Mononuclear cell (primary cell): Measurements from ENCODE around the gene GNRH2. TPM values are rescaled to one million over a fixed set of nuclear protein-coding genes. Genes with fewer than 3 reads are reported as not detected.
"Not testable (repeated sequence)": the region's sequence is repeated elsewhere in the genome, so short reads cannot be mapped to it uniquely, and the experiment has no call there.

Experiments used
- H3K27me3 ChIP-seq: 2 replicates; pipeline ENCODE4 v1.6.0; 2011; ENCODE audit warnings: low read length, control low read depth; ENCODE audit not compliant: insufficient read depth
- H3K4me1 ChIP-seq: 2 replicates; pipeline ENCODE4 v1.5.1; 2011; ENCODE audit warnings: mild to moderate bottlenecking, low read length, control low read depth; ENCODE audit not compliant: insufficient read depth
- H3K4me3 ChIP-seq: 2 replicates; pipeline ENCODE4 v1.5.1; 2011; ENCODE audit warnings: mild to moderate bottlenecking, low read length, moderate library complexity
- H3K9me3 ChIP-seq: 2 replicates; pipeline ENCODE4 v1.5.1; 2011; ENCODE audit warnings: low read depth, mild to moderate bottlenecking, control low read depth, low read length
- total RNA-seq: library from RNA; depleted of rRNA; stranded (reverse); fragments of >200 nt; gene quantifications from one replicate; pipeline ENCODE4 v1.2.3, GENCODE V29; 2012

Gene GNRH2
- 0.52 TPM for total RNA-seq

- Histone ChIP-seq H3K4me3 (no peak within 1 kb of the TSS), H3K4me1 (peaks cover 22% of the 10 kb centered on the region), H3K27me3 (no peaks in the 10 kb centered on the region), H3K9me3 (no peaks in the 10 kb centered on the region)
Observed at GRCh38 chr20:3043322-3043721, at the start of gene GNRH2. Gene GNRH2 (plus strand): TSS chr20:3043622. CDS start chr20:3044415, 793 bp downstream.

- Histone ChIP-seq H3K9me3 (no peaks in the 10 kb centered on the region), H3K4me1 (no peaks in the 10 kb centered on the region), H3K4me3 (no peak overlapping the region), H3K27me3 (no peaks in the 10 kb centered on the region)
Observed at GRCh38 chr20:2995796-2996195, 47.6 kb upstream of the GNRH2 start.

GRCh38 chr20:2998728-2999127 lies 44.7 kb upstream of the GNRH2 start:
- no peak overlapping the region for H3K4me3 ChIP-seq
- no peaks in the 10 kb centered on the region for H3K4me1 ChIP-seq
- no peaks in the 10 kb centered on the region for H3K27me3 ChIP-seq
- no peaks in the 10 kb centered on the region for H3K9me3 ChIP-seq

GRCh38 chr20:3000852-3001523 lies 42.4 kb upstream of the GNRH2 start:
- no peaks in the 10 kb centered on the region for H3K9me3 ChIP-seq
- no peaks in the 10 kb centered on the region for H3K4me1 ChIP-seq
- no peaks in the 10 kb centered on the region for H3K27me3 ChIP-seq
- no peak overlapping the region for H3K4me3 ChIP-seq

- H3K27me3 ChIP-seq = no peaks in the 10 kb centered on the region
- no peaks in the 10 kb centered on the region for H3K9me3 ChIP-seq
- H3K4me1 ChIP-seq = no peaks in the 10 kb centered on the region
- H3K4me3 ChIP-seq = no peak overlapping the region
Observed at GRCh38 chr20:3003416-3003815, 40.0 kb upstream of the GNRH2 start.

- Histone ChIP-seq H3K4me3 (no peak overlapping the region), H3K4me1 (no peaks in the 10 kb centered on the region), H3K27me3 (no peaks in the 10 kb centered on the region), H3K9me3 (no peaks in the 10 kb centered on the region)
Observed at GRCh38 chr20:3010985-3011723, 32.3 kb upstream of the GNRH2 start.

- H3K27me3 ChIP-seq = no peaks in the 10 kb centered on the region
- H3K9me3 ChIP-seq = no peaks in the 10 kb centered on the region
- H3K4me1 ChIP-seq = no peaks in the 10 kb centered on the region
- H3K4me3 ChIP-seq = no peak overlapping the region
Observed at GRCh38 chr20:3011752-3012151, 31.7 kb upstream of the GNRH2 start.

- H3K4me1 ChIP-seq = no peaks in the 10 kb centered on the region
- no peak overlapping the region for H3K4me3 ChIP-seq
- no peaks in the 10 kb centered on the region for H3K9me3 ChIP-seq
- H3K27me3 ChIP-seq = no peaks in the 10 kb centered on the region
Observed at GRCh38 chr20:3013771-3014170, 29.7 kb upstream of the GNRH2 start.

GRCh38 chr20:3014179-3014578 lies 29.2 kb upstream of the GNRH2 start:
- Histone ChIP-seq H3K4me3 (no peak overlapping the region), H3K27me3 (no peaks in the 10 kb centered on the region), H3K4me1 (no peaks in the 10 kb centered on the region), H3K9me3 (no peaks in the 10 kb centered on the region)

- Histone ChIP-seq H3K9me3 (no peaks in the 10 kb centered on the region), H3K4me3 (no peak overlapping the region), H3K4me1 (no peaks in the 10 kb centered on the region), H3K27me3 (no peaks in the 10 kb centered on the region)
Observed at GRCh38 chr20:3014662-3015061, 28.8 kb upstream of the GNRH2 start.

- H3K4me3 ChIP-seq, H3K9me3 ChIP-seq, H3K4me1 ChIP-seq, H3K27me3 ChIP-seq: not testable (repeated sequence)
Observed at GRCh38 chr20:3015302-3015701, 28.1 kb upstream of the GNRH2 start.

GRCh38 chr20:3021327-3021726 lies 22.1 kb upstream of the GNRH2 start:
- Histone ChIP-seq H3K9me3 (no peaks in the 10 kb centered on the region), H3K4me1 (no peaks in the 10 kb centered on the region), H3K4me3 (no peak overlapping the region), H3K27me3 (no peaks in the 10 kb centered on the region)

GRCh38 chr20:3021777-3022176 lies 21.6 kb upstream of the GNRH2 start:
- Histone ChIP-seq H3K27me3 (no peaks in the 10 kb centered on the region), H3K9me3 (no peaks in the 10 kb centered on the region), H3K4me3 (no peak overlapping the region), H3K4me1 (no peaks in the 10 kb centered on the region)

- H3K4me1 ChIP-seq, H3K4me3 ChIP-seq, H3K9me3 ChIP-seq, H3K27me3 ChIP-seq: not testable (repeated sequence)
Observed at GRCh38 chr20:3022559-3023490, 20.6 kb upstream of the GNRH2 start.

- H3K4me1 ChIP-seq = no peaks in the 10 kb centered on the region
- no peak overlapping the region for H3K4me3 ChIP-seq
- H3K27me3 ChIP-seq = no peaks in the 10 kb centered on the region
- no peaks in the 10 kb centered on the region for H3K9me3 ChIP-seq
Observed at GRCh38 chr20:3027987-3028386, 15.4 kb upstream of the GNRH2 start.
